Measurements from ENCODE around the gene MAP4K3.

DNA sequence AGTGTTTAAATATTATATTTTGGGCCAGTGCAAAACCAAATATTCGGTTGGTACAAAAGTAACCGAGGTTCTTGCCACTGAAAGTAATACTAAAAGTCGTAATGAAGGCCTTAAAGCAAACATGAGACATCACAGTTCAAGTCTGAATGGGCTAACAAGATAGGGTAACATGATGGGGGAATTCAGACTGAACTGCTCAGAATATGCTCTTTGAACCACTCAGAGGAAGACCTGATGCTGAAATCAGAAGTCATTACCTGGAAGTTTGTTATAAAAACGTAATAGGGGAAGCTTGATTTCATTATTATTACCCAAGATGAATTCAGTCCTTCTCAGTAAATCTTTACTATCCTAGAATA, 219.9 kb downstream of the MAP4K3 start:
- no peak for TF ChIP-seq ZNF274 (IDR thresholded peaks at IDR 0.05; ENCODE audit: low read depth, low read length)
- TF ChIP-seq SUZ12 (IDR thresholded peaks at IDR 0.05; ENCODE audit: extremely low read depth, insufficient read depth, insufficient read length) = no peak

Data from NT2/D1 (cell line).